H1 (cell line): ENCODE results near the gene ABLIM1. TPM values are rescaled to one million over a fixed set of nuclear protein-coding genes. Genes with fewer than 3 reads are reported as not detected.

Experiments used
- CTCF ChIA-PET: fragments of 300-600 bp; sonication (Branson Sonifier 250); formaldehyde crosslinking; loops from one replicate; lab custom pipeline; 2021; ENCODE audit not compliant: partially characterized antibody; lab: Charles Lee
- POLR2A ChIA-PET: fragments of 300-600 bp; sonication (Branson Sonifier 250); formaldehyde crosslinking; loops from one replicate; lab custom pipeline; 2021; ENCODE audit warnings: inconsistent platforms; ENCODE audit not compliant: partially characterized antibody; lab: Charles Lee
- DNase-seq, 2 experiments: peaks; one replicate each; pipeline versions ENCODE4 v3.0.0 to v3.0.0-alpha.2; 2010 to 2022; ENCODE audit warnings: low spot score in 2 of 2, low read depth in 1 of 2, mixed read lengths in 1 of 2
- FAIRE-seq: peaks from 2 replicates; lab custom pipeline; 2011; peaks lifted over from hg19 to GRCh38; lab: Jason Lieb, UNC
- H2AFZ ChIP-seq: 2 replicates; pipeline ENCODE4 v1.8.1; 2012; ENCODE audit warnings: low read length, inconsistent platforms
- H2AK5ac ChIP-seq: 2 replicates; pipeline ENCODE4 v1.6.1; 2013; ENCODE audit warnings: low read depth, low read length
- H2BK120ac ChIP-seq: replicated peaks from 2 replicates; pipeline ENCODE3; 2013; ENCODE audit warnings: low read depth, low read length, inconsistent platforms
- H2BK12ac ChIP-seq: 2 replicates; pipeline ENCODE4 v1.6.1; 2013; ENCODE audit warnings: low read depth, low read length
- H2BK15ac ChIP-seq: 2 replicates; pipeline ENCODE4 v1.6.1; 2013; ENCODE audit warnings: low read length
- H2BK20ac ChIP-seq: 2 replicates; pipeline ENCODE4 v1.6.1; 2013; ENCODE audit warnings: low read length
- H2BK5ac ChIP-seq: 2 replicates; pipeline ENCODE4 v1.6.1; 2013; ENCODE audit warnings: low read depth, low read length
- H3K14ac ChIP-seq: 2 replicates; pipeline ENCODE4 v1.6.1; 2013; ENCODE audit warnings: inconsistent platforms; ENCODE audit not compliant: insufficient read length
- H3K18ac ChIP-seq: 2 replicates; pipeline ENCODE4 v1.6.1; 2013; ENCODE audit warnings: low read length; ENCODE audit errors: extremely low read depth
- H3K23ac ChIP-seq: 2 replicates; pipeline ENCODE4 v1.6.1; 2013; ENCODE audit warnings: inconsistent platforms; ENCODE audit not compliant: insufficient read length
- H3K23me2 ChIP-seq: 2 replicates; pipeline ENCODE4 v1.6.1; 2013; ENCODE audit warnings: low read depth, low read length
- H3K27ac ChIP-seq: 2 replicates; pipeline ENCODE4 v1.6.1; 2011; ENCODE audit warnings: low read depth, low read length, inconsistent platforms
- H3K27me3 ChIP-seq, 4 experiments: replicated peaks in 1 of 4; 1 replicate in 1 of 4; 2 replicates in 3 of 4; pipeline versions ENCODE4 v1.6.1 to v1.8.1; 2011 to 2013; ENCODE audit warnings: low read length in 3 of 4, mild to moderate bottlenecking in 3 of 4, inconsistent platforms in 2 of 4, mixed read lengths in 2 of 4, moderate library complexity in 1 of 4; ENCODE audit not compliant: control insufficient read depth in 3 of 4, insufficient read depth in 3 of 4; ENCODE audit errors: extremely low read depth in 1 of 4
- H3K36me3 ChIP-seq, 4 experiments: 2 replicates each; pipeline versions ENCODE4 v1.6.1 to v1.8.1; 2011 to 2013; ENCODE audit warnings: mild to moderate bottlenecking in 4 of 4, low read length in 3 of 4, moderate library complexity in 2 of 4, control low read depth in 1 of 4, inconsistent platforms in 1 of 4; ENCODE audit not compliant: insufficient read depth in 4 of 4, control insufficient read depth in 2 of 4
- H3K4ac ChIP-seq: replicated peaks from 2 replicates; pipeline ENCODE3; 2013; ENCODE audit warnings: low read length, low read depth, mixed read lengths, inconsistent platforms; ENCODE audit not compliant: insufficient read length
- H3K4me1 ChIP-seq, 4 experiments: replicated peaks in 1 of 4; 1 replicate in 1 of 4; 2 replicates in 3 of 4; pipeline versions ENCODE4 v1.6.1 to v1.8.1; 2011 to 2013; ENCODE audit warnings: low read length in 3 of 4, inconsistent platforms in 2 of 4, mixed read lengths in 1 of 4; ENCODE audit not compliant: insufficient read depth in 4 of 4, control insufficient read depth in 3 of 4
- H3K4me2 ChIP-seq, 2 experiments: 2 replicates each; pipeline versions ENCODE4 v1.6.1 to v1.8.1; 2011 to 2013; ENCODE audit warnings: low read depth in 2 of 2, low read length in 2 of 2, control low read depth in 1 of 2, inconsistent platforms in 1 of 2, mild to moderate bottlenecking in 1 of 2; ENCODE audit not compliant: insufficient read depth in 1 of 2
- H3K4me3 ChIP-seq, 4 experiments: fragments of 200-600, 300-600 bp in 1 of 4; sonication (generic), shearing (Covaris generic), sonication (Bioruptor Twin) in 1 of 4; 2 replicates each; pipeline versions ENCODE4 v1.5.1 to v1.8.1; 2011 to 2016; ENCODE audit warnings: low read length in 4 of 4, low read depth in 3 of 4, control low read depth in 2 of 4, inconsistent platforms in 2 of 4, mild to moderate bottlenecking in 2 of 4, mixed read lengths in 1 of 4, moderate library complexity in 1 of 4; ENCODE audit not compliant: insufficient read depth in 2 of 4; ENCODE audit errors: extremely low read depth in 1 of 4
- H3K56ac ChIP-seq: replicated peaks from 2 replicates; pipeline ENCODE3; 2013; ENCODE audit warnings: low read depth, mild to moderate bottlenecking, mixed read lengths, low read length, inconsistent platforms; ENCODE audit not compliant: insufficient read length
- H3K79me1 ChIP-seq: 2 replicates; pipeline ENCODE4 v1.6.1; 2013; ENCODE audit warnings: low read depth, low read length, control low read depth
- H3K79me2 ChIP-seq, 2 experiments: 2 replicates each; pipeline versions ENCODE4 v1.6.1 to v1.8.1; 2012 to 2013; ENCODE audit warnings: low read length in 2 of 2, mild to moderate bottlenecking in 2 of 2, inconsistent platforms in 1 of 2; ENCODE audit not compliant: insufficient read depth in 2 of 2, control insufficient read depth in 1 of 2
- H3K9ac ChIP-seq, 4 experiments: replicated peaks in 1 of 4; 1 replicate in 1 of 4; 2 replicates in 3 of 4; pipeline versions ENCODE4 v1.6.1 to v1.8.1; 2011 to 2013; ENCODE audit warnings: low read depth in 3 of 4, low read length in 3 of 4, control low read depth in 2 of 4, mild to moderate bottlenecking in 2 of 4, moderate library complexity in 2 of 4, inconsistent platforms in 1 of 4; ENCODE audit errors: extremely low read depth in 1 of 4
- H3K9me3 ChIP-seq, 2 experiments: 2 replicates each; pipeline versions ENCODE4 v1.6.1 to v1.8.1; 2012 to 2013; ENCODE audit warnings: mild to moderate bottlenecking in 2 of 2, moderate library complexity in 2 of 2, control low read depth in 1 of 2, inconsistent platforms in 1 of 2, low read depth in 1 of 2, low read length in 1 of 2, mixed read lengths in 1 of 2; ENCODE audit not compliant: insufficient read depth in 2 of 2
- H4K20me1 ChIP-seq, 2 experiments: replicated peaks in 1 of 2; 2 replicates each; pipeline versions ENCODE3 to v1.8.1; 2011 to 2013; ENCODE audit warnings: inconsistent platforms in 2 of 2, low read length in 2 of 2, mild to moderate bottlenecking in 1 of 2; ENCODE audit not compliant: insufficient read depth in 2 of 2, control insufficient read depth in 1 of 2
- H4K5ac ChIP-seq: 2 replicates; pipeline ENCODE4 v1.6.1; 2013; ENCODE audit warnings: low read length, low read depth, mixed read lengths, inconsistent platforms; ENCODE audit not compliant: insufficient read length
- H4K8ac ChIP-seq: 2 replicates; pipeline ENCODE4 v1.8.0; 2013; ENCODE audit warnings: mild to moderate bottlenecking, moderate library complexity, low read length, inconsistent platforms; ENCODE audit not compliant: insufficient read depth; ENCODE audit errors: extremely low read depth
- H4K91ac ChIP-seq: replicated peaks from 2 replicates; pipeline ENCODE3; 2013; ENCODE audit warnings: low read length, mixed read lengths, inconsistent platforms; ENCODE audit not compliant: insufficient read length
- HDAC6 ChIP-seq: IDR thresholded peaks from one replicate; pipeline ENCODE4 v1.7.1; 2012; ENCODE audit warnings: low read depth, mild to moderate bottlenecking, inconsistent platforms, low read length, moderate library complexity
- POLR2A ChIP-seq, 2 experiments: IDR thresholded peaks; 1 replicate in 1 of 2; 2 replicates in 1 of 2; pipeline ENCODE4 v1.6.1; 2011; ENCODE audit warnings: low read depth in 2 of 2, low read length in 2 of 2, mild to moderate bottlenecking in 2 of 2; ENCODE audit errors: control extremely low read depth in 1 of 2
- SP2 ChIP-seq: IDR thresholded peaks from 2 replicates; pipeline ENCODE4 v1.6.1; 2012; ENCODE audit warnings: mild to moderate bottlenecking, low read length, inconsistent platforms
- WGBS, 2 experiments: shearing (Covaris generic) in 1 of 2; methylation state at CpG; one replicate each; pipeline versions ENCODE4 v1.1.6 to v1.1.7; 2013 to 2015; ENCODE audit warnings: low lambda C conversion rate in 2 of 2, mixed read lengths in 2 of 2, inconsistent platforms in 1 of 2, low coverage in 1 of 2, missing lambda C conversion rate in 1 of 2; ENCODE audit not compliant: insufficient replicate concordance in 2 of 2, insufficient coverage in 1 of 2, insufficient read length in 1 of 2; ENCODE audit errors: extremely low coverage in 1 of 2, missing lambda C conversion rate in 1 of 2; 5-methylcytosine and 5-hydroxymethylcytosine counted together
- polyA plus RNA-seq, 7 experiments: library from polyadenylated mRNA; depleted of rRNA in 3 of 7; stranded (reverse) in 5 of 7; unstranded in 2 of 7; fragments of >200 nt in 5 of 7; fragments of 200-250 nt in 2 of 7; gene quantifications; 1 replicate in 5 of 7; 2 replicates in 1 of 7; 4 replicates in 1 of 7; pipeline versions ENCODE4 v1.2.1 to v1.2.3, GENCODE V29; 2011 to 2013; ENCODE audit warnings: missing spikeins in 2 of 7, mixed read lengths in 2 of 7
- total RNA-seq: library from RNA; stranded (reverse); fragmentation: NEBNext Ultra II Directional; extraction: Animal tissue kit (Norgen Biotek cat#: 25700); gene quantifications from 2 replicates; pipeline ENCODE4 v1.2.1, GENCODE V29; 2021

ABLIM1 gene
- total and polyA plus RNA-seq, 2 of the 8 experiments (the other 6 are each of a cell fraction or from before 2014, with no cell fraction given): 51.2 to 51.7 TPM

- TF ChIP-seq HDAC6 (no peak), SP2 (no peak), POLR2A (IDR thresholded peaks at IDR 0.05; ENCODE audit: control extremely low read depth in 1 of 2, low read depth in 2 of 2, low read length in 2 of 2) (no peak)
- Histone ChIP-seq H3K18ac (no peak overlapping the region), H3K4me1 (no peaks in the 10 kb centered on the region), H3K4me3 (no peak overlapping the region), H3K56ac (no peak overlapping the region), H4K5ac (no peak overlapping the region), H4K91ac (no peak overlapping the region), H2AK5ac (no peak overlapping the region), H3K4me2 (no peak overlapping the region), H2BK15ac (no peak overlapping the region), H3K4ac (no peak overlapping the region), H3K23me2 (no peaks in the 10 kb centered on the region), H4K20me1 (no peaks in the 10 kb centered on the region), H3K79me1 (no peaks in the 10 kb centered on the region), H3K9ac (no peak overlapping the region), H3K36me3 (no peaks in the 10 kb centered on the region), H3K14ac (no peak overlapping the region), H3K9me3 (no peaks in the 10 kb centered on the region), H2BK5ac (no peak overlapping the region), H2AFZ (no peak overlapping the region), H3K79me2 (no peaks in the 10 kb centered on the region), H2BK20ac (no peak overlapping the region), H2BK12ac (0 out of 2 replicates have a peak overlapping the region, but pooled peaks have one; percentile 12), H3K27me3 (no peaks in the 10 kb centered on the region; a peak in 1 of 7 replicates), H2BK120ac (no peak overlapping the region), H3K23ac (no peak overlapping the region), H3K27ac (no peak overlapping the region), H4K8ac (no peak overlapping the region)
- DNase-seq (no peak), FAIRE-seq (no peak)
- 91% methylated on average over 1 of the region's 1 CpG; no CpG with 5 or more reads in 1 of the 2 experiments for WGBS, 2 experiments
- ChIA-PET POLR2A (no interaction called here), CTCF (interaction anchor here (0.9 to 2.4 kb wide), 3 partner anchors 16 to 79 kb away, joined by 5 to 8 read pairs (median 5); no protein-coding TSS in a partner anchor)
Measured at GRCh38 chr10:114616103-114616502, 42.0 kb downstream of the ABLIM1 start.
